SK-N-SH (cell line): ENCODE results near the gene SLC4A2.

Experiments
- CTCF ChIP-seq: fragments of 200-600 bp; sonication (generic); IDR thresholded peaks from 2 replicates; pipeline ENCODE4 v1.6.1; 2017; ENCODE audit warnings: antibody characterized with exemption, mild to moderate bottlenecking, moderate library complexity
- EZH2phosphoT487 ChIP-seq: fragments of 200-600 bp; sonication (generic); IDR thresholded peaks from 2 replicates; pipeline ENCODE4 v1.6.1; 2017; ENCODE audit warnings: low read depth, mixed run types, mild to moderate bottlenecking, antibody characterized with exemption, moderate library complexity, borderline replicate concordance
- FOXM1 ChIP-seq: IDR thresholded peaks from 2 replicates; pipeline ENCODE4 v1.4.0; 2012; ENCODE audit warnings: low read depth, mild to moderate bottlenecking
- GABPA ChIP-seq: IDR thresholded peaks from 2 replicates; pipeline ENCODE4 v1.4.0; 2012; ENCODE audit warnings: low read depth, mild to moderate bottlenecking
- MEF2A ChIP-seq: IDR thresholded peaks from 2 replicates; pipeline ENCODE4 v1.4.0; 2012; ENCODE audit warnings: low read depth, borderline replicate concordance
- POLR2AphosphoS5 ChIP-seq: IDR thresholded peaks from 2 replicates; pipeline ENCODE4 v1.6.1; 2012; ENCODE audit warnings: low read depth, low read length
- REST ChIP-seq: IDR thresholded peaks from 2 replicates; pipeline ENCODE4 v1.6.1; 2012; ENCODE audit warnings: mild to moderate bottlenecking, low read depth, low read length, moderate library complexity
- SMC3 ChIP-seq: IDR thresholded peaks from 2 replicates; pipeline ENCODE4 v1.6.1; 2012; ENCODE audit warnings: low read depth, low read length, improper control_type of control experiment
- TAF1 ChIP-seq: IDR thresholded peaks from 2 replicates; pipeline ENCODE4 v1.6.1; 2012; ENCODE audit warnings: low read depth, mild to moderate bottlenecking, low read length, moderate library complexity, borderline replicate concordance
- USF2 ChIP-seq: fragments of 150-350 bp; IDR thresholded peaks from 2 replicates; pipeline ENCODE4 v1.6.1; 2017; ENCODE audit warnings: antibody characterized with exemption, low read length, low read depth, borderline replicate concordance

- TF ChIP-seq CTCF = no peak
- no peak for TF ChIP-seq REST
- no peak for TF ChIP-seq MEF2A
- TF ChIP-seq EZH2phosphoT487 = no peak
- no peak for TF ChIP-seq TAF1
- TF ChIP-seq POLR2AphosphoS5 = no peak
- no peak for TF ChIP-seq GABPA
- no peak for TF ChIP-seq FOXM1
- TF ChIP-seq SMC3 = no peak
- no peak for TF ChIP-seq USF2
Measured at GRCh38 chr7:151035902-151036301, 23.5 kb upstream of the SLC4A2 start.
